KMS-11 (cell line): ENCODE data around the gene KRI1.
A peak's percentile ranks its signal among the peaks of the same experiment; 100 is the strongest.
"Not testable (repeated sequence)": the region's sequence is repeated elsewhere in the genome, so short reads cannot be mapped to it uniquely, and the experiment has no call there.

Source experiments
- H2AFZ ChIP-seq: fragments of 200-600 bp; sonication (generic); 2 replicates; pipeline ENCODE4 v1.6.1; 2016; ENCODE audit warnings: antibody characterized with exemption, mixed run types, low read depth
- H3K27ac ChIP-seq: fragments of 200-600 bp; sonication (generic); 2 replicates; pipeline ENCODE4 v1.6.1; 2016; ENCODE audit warnings: mild to moderate bottlenecking, mixed run types
- H3K27me3 ChIP-seq: fragments of 200-600 bp; sonication (generic); 2 replicates; pipeline ENCODE4 v1.6.1; 2017; ENCODE audit warnings: mild to moderate bottlenecking, low read depth, mixed run types, moderate library complexity; ENCODE audit not compliant: insufficient read depth
- H3K36me3 ChIP-seq: fragments of 200-600 bp; sonication (generic); 2 replicates; pipeline ENCODE4 v1.6.1; 2017; ENCODE audit warnings: mild to moderate bottlenecking, mixed run types; ENCODE audit not compliant: insufficient read depth
- H3K4me1 ChIP-seq: fragments of 200-600 bp; sonication (generic); 2 replicates; pipeline ENCODE4 v1.6.1; 2016; ENCODE audit warnings: mild to moderate bottlenecking, low read depth, mixed run types; ENCODE audit not compliant: poor library complexity, severe bottlenecking
- H3K4me2 ChIP-seq: fragments of 200-600 bp; sonication (generic); 2 replicates; pipeline ENCODE4 v1.7.0; 2016; ENCODE audit warnings: mild to moderate bottlenecking, mixed run types
- H3K4me3 ChIP-seq: fragments of 200-600 bp; sonication (generic); IDR thresholded peaks from 2 replicates; pipeline ENCODE4 v1.6.1; 2017; ENCODE audit warnings: low read depth, low read length, mixed read lengths; ENCODE audit not compliant: insufficient read depth
- H3K79me2 ChIP-seq: fragments of 200-600 bp; sonication (generic); 2 replicates; pipeline ENCODE4 v1.6.1; 2016; ENCODE audit warnings: low read depth, mixed run types; ENCODE audit not compliant: insufficient read depth
- H3K9ac ChIP-seq: fragments of 200-600 bp; sonication (generic); 2 replicates; pipeline ENCODE4 v1.6.1; 2016; ENCODE audit warnings: mild to moderate bottlenecking, mixed run types
- H4K20me1 ChIP-seq: fragments of 200-600 bp; sonication (generic); 2 replicates; pipeline ENCODE4 v1.6.1; 2016; ENCODE audit warnings: mild to moderate bottlenecking, mixed run types; ENCODE audit not compliant: insufficient read depth
- CTCF ChIP-seq: fragments of 200-600 bp; sonication (generic); conservative IDR thresholded peaks from 2 replicates; pipeline ENCODE4 v1.6.1; 2017; ENCODE audit warnings: low read depth, mild to moderate bottlenecking, antibody characterized with exemption, low read length, moderate library complexity, mixed read lengths

The KRI1 gene

GRCh38 chr19:10544242-10544752 lies 21.5 kb downstream of the KRI1 start:
- no peaks in the 10 kb centered on the region for H4K20me1 ChIP-seq
- no peaks in the 10 kb centered on the region for H3K36me3 ChIP-seq
- peak overlapping the region; percentile 91 for H3K4me2 ChIP-seq
- peaks cover 14% of the 10 kb centered on the region; the same call in 1 of the 2 replicates for H3K79me2 ChIP-seq
- no peak overlapping the region for H3K4me3 ChIP-seq
- H2AFZ ChIP-seq: peak overlapping the region; percentile 59
- H3K27me3 ChIP-seq: peaks cover 6% of the 10 kb centered on the region; the same call in 1 of the 2 replicates
- peak overlapping the region; percentile 32 for H3K27ac ChIP-seq
- no peak for TF ChIP-seq CTCF
- H3K9ac ChIP-seq: peak overlapping the region; percentile 79
- peaks cover 29% of the 10 kb centered on the region for H3K4me1 ChIP-seq

GRCh38 chr19:10543420-10544241 lies 22.2 kb downstream of the KRI1 start, which contains the start of gene ATG4D:
Gene ATG4D, plus strand, starts transcription at chr19:10543904. Its CDS starts 187 bp downstream, at chr19:10544091.
- H3K4me3 ChIP-seq: no peak within 1 kb of the TSS
- H3K27me3 ChIP-seq: peaks cover 8% of the 10 kb centered on the region; the same call in 1 of the 2 replicates
- peaks cover 14% of the 10 kb centered on the region; the same call in 1 of the 2 replicates for H3K79me2 ChIP-seq
- H3K4me1 ChIP-seq: peaks cover 29% of the 10 kb centered on the region
- peak within 1 kb of the TSS; percentile 32 for H3K27ac ChIP-seq
- peak within 1 kb of the TSS; percentile 59 for H2AFZ ChIP-seq
- no peak for TF ChIP-seq CTCF
- no peaks in the 10 kb centered on the region for H3K36me3 ChIP-seq
- H4K20me1 ChIP-seq: no peaks in the 10 kb centered on the region
- H3K9ac ChIP-seq: peak within 1 kb of the TSS; percentile 79
- H3K4me2 ChIP-seq: peak within 1 kb of the TSS; percentile 91

GRCh38 chr19:10543059-10543419 lies 22.8 kb downstream of the KRI1 start:
- H3K27me3 ChIP-seq: peaks cover 8% of the 10 kb centered on the region; the same call in 1 of the 2 replicates
- H3K36me3 ChIP-seq: no peaks in the 10 kb centered on the region
- H3K4me3 ChIP-seq: no peak overlapping the region
- no peak overlapping the region for H3K27ac ChIP-seq
- H3K4me1 ChIP-seq: peaks cover 29% of the 10 kb centered on the region
- peak overlapping the region; percentile 79; the same call in 1 of the 2 replicates for H3K9ac ChIP-seq
- no peak overlapping the region for H2AFZ ChIP-seq
- no peaks in the 10 kb centered on the region for H4K20me1 ChIP-seq
- TF ChIP-seq CTCF: no peak
- peaks cover 14% of the 10 kb centered on the region; the same call in 1 of the 2 replicates for H3K79me2 ChIP-seq
- H3K4me2 ChIP-seq: peak overlapping the region; percentile 80

GRCh38 chr19:10539016-10539415 lies 26.8 kb downstream of the KRI1 start:
- H3K79me2 ChIP-seq, H3K4me2 ChIP-seq, H3K36me3 ChIP-seq, H4K20me1 ChIP-seq, H2AFZ ChIP-seq, H3K9ac ChIP-seq, H3K27ac ChIP-seq, H3K4me3 ChIP-seq: not testable (repeated sequence)
- Histone ChIP-seq H3K4me1 (peaks cover 16% of the 10 kb centered on the region), H3K27me3 (peaks cover 24% of the 10 kb centered on the region; the same call in 1 of the 2 replicates)
